Fibroblast of skin of back (primary cell): Measurements from ENCODE around the gene MT1M.
A peak's percentile ranks its signal among the peaks of the same experiment; 100 is the strongest.

Experiments
- DNase-seq: peaks from one replicate; pipeline ENCODE4 v3.0.0-alpha.2; 2013

MT1M gene

DNA sequence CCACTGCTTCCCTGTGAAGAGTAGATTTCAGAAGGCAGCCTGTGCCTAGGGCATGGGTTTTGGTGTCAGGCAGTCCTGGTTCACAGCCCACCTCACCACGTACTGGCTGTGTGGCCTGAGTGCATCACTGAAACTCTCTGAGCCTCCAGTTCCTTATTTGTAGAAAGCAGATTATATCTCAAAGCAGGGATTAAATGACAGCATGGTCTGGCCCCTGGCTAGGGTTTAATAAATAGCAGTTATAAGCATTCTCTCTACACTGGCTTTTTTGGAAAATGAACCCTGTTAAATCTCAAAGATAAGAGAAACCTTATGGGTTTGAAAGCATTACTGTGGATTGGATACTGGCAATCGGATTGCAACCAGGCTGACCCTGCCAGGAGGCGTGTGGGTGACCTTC is 2.9 kb upstream of the MT1M start:
- DNase-seq = no peak

GRCh38 chr16:56630134-56630533 is 2.3 kb upstream of the MT1M start:
- no peak for DNase-seq

- no peak for DNase-seq
Measured at GRCh38 chr16:56631197-56631596, 1.3 kb upstream of the MT1M start.

DNA sequence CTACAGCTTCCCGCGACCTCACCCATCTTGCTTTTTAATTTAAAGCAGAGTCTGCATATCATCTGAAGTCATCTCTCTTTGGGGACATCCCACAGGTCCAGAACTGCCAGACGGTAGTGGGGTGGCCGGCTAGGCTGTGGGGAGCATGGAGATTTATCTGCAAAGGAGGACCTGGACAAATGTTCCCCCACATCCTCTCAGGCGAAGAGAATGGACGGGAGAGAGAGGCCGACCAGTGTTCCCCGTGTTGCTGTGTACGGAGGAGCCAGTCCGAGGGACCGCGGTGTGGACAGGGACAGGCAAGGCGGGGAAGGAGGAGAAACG is 665 bp upstream of the MT1M start:
- no peak for DNase-seq

DNA sequence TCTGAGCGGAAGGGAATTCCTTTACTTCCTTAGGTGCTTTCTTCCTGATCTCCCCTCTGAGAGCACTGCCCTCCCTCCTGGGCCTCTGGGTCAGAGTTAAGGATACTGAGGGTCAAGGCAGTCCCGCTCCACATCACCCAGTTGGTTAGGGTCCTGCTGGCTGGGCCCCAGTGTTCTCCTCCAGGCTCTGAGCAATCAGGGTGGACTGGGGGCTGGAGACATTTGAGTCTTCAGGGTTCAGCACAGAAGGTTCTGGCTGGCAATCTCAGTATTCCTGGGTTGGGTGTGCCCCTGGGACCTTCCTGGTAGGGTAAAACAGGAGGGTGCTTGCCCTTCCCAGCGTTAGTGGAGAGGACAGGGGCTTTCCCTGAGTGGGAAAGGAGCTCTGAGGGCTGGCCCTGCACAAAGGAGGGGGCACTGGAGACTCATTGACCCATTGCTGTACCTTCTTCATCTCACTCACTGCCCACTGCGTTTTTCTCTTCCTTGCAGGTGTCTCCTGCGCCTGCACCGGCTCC is 448 bp downstream of the MT1M start:
- no peak for DNase-seq

- no peak for DNase-seq
Measured at GRCh38 chr16:56633535-56633934, 1.1 kb downstream of the MT1M start.

DNA sequence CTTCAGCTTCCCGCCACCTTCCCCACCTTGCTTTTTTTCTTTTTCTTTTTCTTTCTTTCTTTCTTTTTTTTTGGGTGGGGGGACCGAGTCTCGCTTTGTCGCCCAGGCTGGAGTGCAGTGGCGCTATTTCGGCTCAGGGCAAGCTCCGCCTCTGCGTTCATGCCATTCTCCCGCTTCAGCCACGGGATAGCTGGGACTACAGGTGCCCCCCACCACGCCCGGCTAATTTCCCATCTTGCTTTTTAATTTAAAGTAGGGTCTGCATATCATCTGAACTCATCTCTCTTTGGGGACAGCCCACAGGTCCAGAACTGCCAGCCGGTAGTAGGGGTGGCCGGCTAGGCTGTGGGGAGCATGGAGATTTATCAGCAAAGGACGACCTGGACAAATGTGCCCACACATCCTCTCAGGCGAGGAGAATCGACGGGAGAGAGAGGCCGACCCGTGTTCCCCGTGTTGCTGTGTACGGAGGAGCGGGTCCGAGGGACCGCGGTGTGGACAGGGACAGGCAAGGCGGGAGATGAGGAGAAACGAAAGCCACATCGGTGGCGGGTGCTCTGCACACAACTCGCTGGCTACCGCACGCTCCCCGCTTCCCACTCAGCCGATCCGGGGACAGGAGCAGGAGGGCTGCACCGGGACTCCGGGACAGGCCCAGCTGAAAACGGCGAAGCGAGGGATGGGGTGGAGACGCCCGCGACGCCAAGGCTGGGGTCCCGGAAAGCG is 2.4 kb downstream of the MT1M start:
- no peak for DNase-seq

DNA sequence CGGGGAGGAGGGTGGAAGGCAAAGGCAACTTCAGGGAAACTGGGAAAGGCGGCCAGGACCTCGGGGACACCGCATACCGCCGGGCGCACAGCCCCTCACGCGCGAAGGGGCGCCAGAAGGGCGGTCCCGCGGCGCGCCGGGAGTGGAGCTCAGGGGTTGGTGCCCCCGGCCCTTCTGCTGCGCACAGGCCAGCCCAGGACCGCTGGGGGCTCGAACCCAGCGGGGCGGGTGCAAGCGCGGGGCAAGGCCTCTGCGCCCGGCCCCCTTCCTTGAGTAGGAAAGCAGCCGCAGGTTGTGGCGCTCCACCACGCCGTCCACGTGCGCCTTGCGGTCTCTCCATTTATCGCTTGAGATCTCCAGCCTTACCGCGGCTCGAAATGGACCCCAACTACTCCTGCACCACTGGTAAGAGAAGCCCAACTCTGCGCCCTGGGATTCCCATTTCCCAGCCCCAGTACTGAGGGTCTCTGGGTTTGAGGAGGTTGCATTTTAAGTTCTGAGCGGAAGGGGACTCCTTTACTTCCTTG is 3.0 kb downstream of the MT1M start:
- DNase-seq = no peak

DNA sequence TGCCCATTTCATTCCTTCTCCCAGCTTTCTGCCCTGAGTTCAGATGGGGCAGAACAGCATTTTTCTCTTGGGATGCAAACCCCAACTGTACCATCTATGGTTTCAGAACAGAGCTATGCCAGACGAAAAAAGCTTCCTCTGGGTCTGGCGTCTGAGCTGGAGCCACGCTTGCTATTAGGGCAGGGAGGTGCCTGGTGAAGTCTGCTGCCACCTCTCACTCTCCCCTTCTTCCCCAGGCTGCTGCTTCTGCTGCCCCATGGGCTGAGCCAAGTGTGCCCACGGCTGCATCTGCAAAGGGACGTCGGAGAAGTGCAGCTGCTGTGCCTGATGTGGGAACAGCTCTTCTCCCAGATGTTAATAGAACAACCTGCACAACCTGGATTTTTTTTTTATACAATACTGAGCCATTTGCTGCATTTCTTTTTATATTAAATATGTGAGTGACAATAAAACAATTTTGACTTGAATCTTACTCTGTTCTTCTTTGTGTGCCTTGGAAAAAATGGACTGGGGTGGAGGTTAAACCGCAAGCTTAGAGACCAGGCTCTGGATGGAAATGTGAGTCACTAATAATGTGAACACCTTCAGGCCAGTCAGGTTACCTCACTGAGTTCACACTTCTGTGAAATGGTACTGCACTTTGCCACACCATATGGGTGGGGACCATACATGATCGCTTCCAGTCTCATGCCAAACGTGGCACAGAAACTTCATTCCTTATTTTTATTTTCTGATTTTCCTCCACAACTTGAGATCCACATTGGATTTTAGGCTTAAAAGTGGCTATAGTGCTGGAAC is 4.4 kb downstream of the MT1M start:
- no peak for DNase-seq

DNA sequence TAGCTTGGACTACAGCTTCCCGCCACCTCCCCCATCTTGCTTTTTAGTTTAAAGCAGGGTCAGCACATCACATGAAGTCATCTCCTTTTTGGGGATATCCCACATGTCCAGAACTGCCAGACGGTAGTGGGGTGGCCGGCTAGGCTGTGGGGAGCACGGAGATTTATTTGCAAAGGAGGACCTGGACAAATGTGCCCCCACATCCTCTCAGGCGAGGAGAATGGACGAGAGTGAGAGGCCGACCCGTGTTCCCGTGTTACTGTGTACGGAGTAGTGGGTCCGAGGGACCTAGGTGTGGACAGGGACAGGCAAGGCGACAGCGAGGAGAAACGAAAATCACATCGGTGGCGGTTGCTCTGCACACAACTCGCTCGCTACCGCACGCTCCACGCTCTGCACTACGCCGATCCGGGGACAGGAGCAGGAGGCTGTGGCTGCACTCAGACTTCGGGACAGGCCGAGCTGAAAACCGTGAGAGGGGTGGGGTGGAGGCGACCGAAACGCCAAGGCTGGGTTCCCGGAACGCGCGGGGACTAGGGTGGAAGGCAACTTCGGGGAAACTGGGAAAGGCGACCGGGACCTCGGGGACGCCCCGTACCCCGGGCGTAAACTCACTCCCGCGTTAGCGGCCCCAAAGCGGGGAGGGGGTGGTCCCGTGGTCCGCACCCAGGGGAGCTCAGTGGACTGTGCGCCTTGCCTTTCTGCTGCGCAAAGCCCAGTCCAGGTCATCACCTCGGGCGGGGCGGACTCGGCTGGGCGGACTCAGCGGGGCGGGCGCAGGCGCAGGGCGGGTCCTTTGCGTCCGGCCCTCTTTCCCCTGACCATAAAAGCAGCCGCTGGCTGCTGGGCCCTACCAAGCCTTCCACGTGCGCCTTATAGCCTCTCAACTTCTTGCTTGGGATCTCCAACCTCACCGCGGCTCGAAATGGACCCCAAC is 5.6 kb downstream of the MT1M start, which contains the start of gene MT1A:
Gene MT1A, plus strand, starts transcription at position 853 of the 937 bp plus-strand sequence. Its CDS starts 73 bp downstream, at position 926.
- no peak for DNase-seq

DNA sequence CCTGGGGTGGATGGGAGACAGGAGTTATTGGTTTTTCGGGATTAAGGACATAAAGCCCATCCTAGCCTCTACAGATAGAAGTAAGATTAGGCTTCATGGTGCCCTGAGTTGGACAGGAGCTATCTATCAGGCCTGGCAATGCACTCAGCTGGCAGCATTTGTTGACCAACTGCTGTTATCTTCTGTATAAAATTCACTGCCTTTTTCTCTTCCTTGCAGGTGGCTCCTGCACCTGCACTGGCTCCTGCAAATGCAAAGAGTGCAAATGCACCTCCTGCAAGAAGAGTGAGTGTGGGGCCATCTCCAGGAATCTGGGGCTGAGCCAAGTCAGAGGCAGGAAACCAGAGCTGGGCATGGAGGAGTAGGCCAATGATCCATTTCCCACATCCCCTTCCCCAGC is 6.6 kb downstream of the MT1M start:
- DNase-seq = no peak

GRCh38 chr16:56640076-56640475 is 7.6 kb downstream of the MT1M start:
- DNase-seq = no peak

DNA sequence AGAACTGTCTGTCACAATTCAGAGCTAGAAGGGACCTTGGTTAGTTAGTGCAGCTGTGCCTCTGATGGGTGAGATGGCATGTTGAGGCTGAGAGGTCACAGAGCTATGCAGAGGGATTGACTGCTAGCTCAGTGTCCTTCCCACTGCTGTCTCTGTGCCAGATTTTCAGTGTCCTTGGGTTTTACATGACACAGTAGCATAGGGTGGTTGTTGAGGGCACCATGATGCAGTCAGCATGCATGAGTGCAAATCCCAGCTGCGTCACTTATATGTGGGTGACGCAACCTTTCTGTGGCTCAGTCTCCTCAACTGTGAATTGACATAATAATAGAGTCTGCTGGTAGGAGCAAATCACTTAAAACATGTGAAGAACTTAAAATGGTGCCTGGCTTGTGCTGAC is 8.7 kb downstream of the MT1M start:
- DNase-seq = no peak

DNA sequence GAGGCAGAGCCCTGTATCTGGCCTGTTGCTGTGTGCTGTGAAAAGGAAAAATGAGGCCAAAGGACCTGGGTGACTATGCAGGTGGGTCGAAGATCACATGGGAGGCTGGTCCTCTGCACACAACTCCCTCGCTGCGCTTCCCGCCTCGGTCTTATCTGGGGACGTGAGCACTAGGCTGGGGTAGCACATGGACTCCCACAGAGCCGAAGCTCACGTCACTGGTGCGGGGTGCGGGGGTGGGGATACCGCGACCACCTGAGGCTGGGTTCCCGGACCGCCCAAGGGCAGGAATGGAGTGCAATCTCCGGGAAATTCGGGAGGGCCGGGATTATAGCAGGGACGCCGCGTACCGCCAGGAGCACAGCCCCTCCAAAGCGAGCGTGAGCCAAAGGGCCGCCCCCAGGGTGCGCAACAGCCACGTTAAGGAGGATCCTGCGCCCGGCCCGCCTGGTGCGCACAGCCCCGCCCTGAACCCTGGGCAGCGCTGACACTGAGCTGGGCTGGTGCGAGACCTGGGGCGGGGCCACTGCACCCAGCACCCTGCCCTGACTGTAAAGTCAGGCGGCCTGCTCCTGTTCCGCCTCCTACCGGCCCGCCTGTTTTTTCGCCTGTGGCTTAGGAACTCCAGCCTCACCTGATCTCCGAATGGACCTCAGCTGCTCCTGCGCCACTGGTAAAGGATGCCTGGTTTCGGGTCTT is 10.8 kb downstream of the MT1M start:
- peak; percentile 35 for DNase-seq

GRCh38 chr16:56643833-56644232 is 11.4 kb downstream of the MT1M start:
- no peak for DNase-seq

DNA sequence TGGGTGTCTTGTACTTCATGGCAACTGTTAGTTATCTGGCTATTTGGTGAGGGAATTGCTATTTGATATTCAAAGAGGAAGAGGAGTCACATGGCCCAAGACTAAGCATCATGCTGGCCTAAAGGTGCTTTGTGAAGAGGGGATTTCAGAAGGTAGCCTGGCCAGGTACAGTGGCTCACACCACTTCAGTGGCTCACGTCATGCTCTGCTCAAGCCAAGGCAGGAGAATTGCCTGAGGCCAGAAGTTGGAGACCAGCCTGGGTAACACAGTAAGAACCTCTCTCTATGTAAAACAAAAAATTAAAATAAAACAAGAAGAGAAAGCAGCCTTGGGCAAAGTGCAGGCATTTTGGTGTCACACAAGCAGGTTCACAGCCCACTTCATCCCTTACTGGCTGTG is 12.9 kb downstream of the MT1M start:
- DNase-seq = no peak

- DNase-seq = no peak
Measured at GRCh38 chr16:56645838-56646237, 13.4 kb downstream of the MT1M start.

DNA sequence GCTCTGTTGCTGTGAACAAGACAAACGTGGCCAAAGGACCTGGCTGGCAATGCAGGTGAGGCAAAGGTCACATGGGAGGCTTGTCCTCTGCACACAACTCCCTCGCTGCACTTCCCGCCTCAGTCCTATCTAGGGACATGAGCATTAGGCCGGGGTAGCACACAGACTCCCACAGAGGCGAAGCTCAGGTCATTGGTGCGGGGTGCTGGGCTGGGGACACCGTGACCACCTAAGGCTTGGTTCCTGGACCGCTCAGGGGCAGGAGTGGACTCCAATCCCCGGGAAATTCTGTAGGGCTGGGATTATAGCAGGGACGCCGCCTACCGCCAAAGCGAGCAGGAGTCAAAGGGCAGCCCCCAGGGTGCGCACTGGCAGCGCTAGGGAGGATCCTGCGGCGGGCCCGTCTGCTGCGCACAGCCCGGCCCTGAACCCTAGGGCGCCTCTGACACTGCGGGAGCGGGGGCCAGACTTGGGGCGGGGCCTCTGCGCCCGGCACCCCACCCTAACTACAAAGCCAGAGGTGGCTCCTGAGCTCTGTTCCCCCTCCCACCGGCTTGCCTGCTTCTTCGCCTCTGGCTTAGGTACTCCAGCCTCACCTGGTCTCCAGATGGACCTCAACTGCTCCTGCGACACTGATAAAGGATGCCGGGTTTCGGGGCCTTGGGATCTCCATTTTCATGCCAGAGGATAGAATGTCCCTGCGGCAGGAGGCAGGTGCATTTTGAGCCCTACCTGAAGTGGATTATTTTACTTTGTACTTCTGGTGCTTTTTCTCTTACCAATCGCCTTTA is 15.4 kb downstream of the MT1M start:
- no peak for DNase-seq

- no peak for DNase-seq
Measured at GRCh38 chr16:56649271-56649670, 16.8 kb downstream of the MT1M start.

GRCh38 chr16:56649820-56650219 is 17.4 kb downstream of the MT1M start:
- DNase-seq = no peak

GRCh38 chr16:56651586-56651985 is 19.1 kb downstream of the MT1M start, which contains the start of gene MT1B:
TSS of gene MT1B (plus strand) at chr16:56651886. CDS start at chr16:56651954, 68 bp downstream.
- DNase-seq = no peak
